Duodenal mucosa (tissue), 2 donors: ENCODE data around the gene MYO15A.
A peak's percentile ranks its signal among the peaks of the same experiment; 100 is the strongest.

Experiments used
- H3K27ac ChIP-seq: one replicate; pipeline ENCODE4 v1.7.0; 2013; ENCODE audit warnings: low read depth, low read length
- H3K27me3 ChIP-seq, 2 donors: one replicate each; pipeline ENCODE4 v1.7.0; 2013; ENCODE audit warnings: low read length in 2 of 2, control low read depth in 1 of 2; ENCODE audit not compliant: insufficient read depth in 2 of 2, control insufficient read depth in 1 of 2
- H3K36me3 ChIP-seq, 2 donors: one replicate each; pipeline ENCODE4 v1.7.0; 2013; ENCODE audit warnings: low read length in 2 of 2, control low read depth in 1 of 2; ENCODE audit not compliant: insufficient read depth in 2 of 2, control insufficient read depth in 1 of 2
- H3K4me1 ChIP-seq, 2 donors: one replicate each; pipeline ENCODE4 v1.7.0; 2013; ENCODE audit warnings: low read length in 2 of 2, control low read depth in 1 of 2; ENCODE audit not compliant: insufficient read depth in 2 of 2, control insufficient read depth in 1 of 2
- H3K4me3 ChIP-seq, 2 donors: one replicate each; pipeline ENCODE4 v1.7.0; 2013; ENCODE audit warnings: low read length in 2 of 2, low read depth in 1 of 2
- H3K9ac ChIP-seq, 2 donors: one replicate each; pipeline ENCODE4 v1.7.0; 2013; ENCODE audit warnings: low read length in 2 of 2, low read depth in 1 of 2
- H3K9me3 ChIP-seq, 2 donors: one replicate each; pipeline ENCODE4 v1.7.0; 2013; ENCODE audit warnings: low read length in 2 of 2, control low read depth in 1 of 2; ENCODE audit not compliant: control insufficient read depth in 1 of 2

MYO15A gene

DNA sequence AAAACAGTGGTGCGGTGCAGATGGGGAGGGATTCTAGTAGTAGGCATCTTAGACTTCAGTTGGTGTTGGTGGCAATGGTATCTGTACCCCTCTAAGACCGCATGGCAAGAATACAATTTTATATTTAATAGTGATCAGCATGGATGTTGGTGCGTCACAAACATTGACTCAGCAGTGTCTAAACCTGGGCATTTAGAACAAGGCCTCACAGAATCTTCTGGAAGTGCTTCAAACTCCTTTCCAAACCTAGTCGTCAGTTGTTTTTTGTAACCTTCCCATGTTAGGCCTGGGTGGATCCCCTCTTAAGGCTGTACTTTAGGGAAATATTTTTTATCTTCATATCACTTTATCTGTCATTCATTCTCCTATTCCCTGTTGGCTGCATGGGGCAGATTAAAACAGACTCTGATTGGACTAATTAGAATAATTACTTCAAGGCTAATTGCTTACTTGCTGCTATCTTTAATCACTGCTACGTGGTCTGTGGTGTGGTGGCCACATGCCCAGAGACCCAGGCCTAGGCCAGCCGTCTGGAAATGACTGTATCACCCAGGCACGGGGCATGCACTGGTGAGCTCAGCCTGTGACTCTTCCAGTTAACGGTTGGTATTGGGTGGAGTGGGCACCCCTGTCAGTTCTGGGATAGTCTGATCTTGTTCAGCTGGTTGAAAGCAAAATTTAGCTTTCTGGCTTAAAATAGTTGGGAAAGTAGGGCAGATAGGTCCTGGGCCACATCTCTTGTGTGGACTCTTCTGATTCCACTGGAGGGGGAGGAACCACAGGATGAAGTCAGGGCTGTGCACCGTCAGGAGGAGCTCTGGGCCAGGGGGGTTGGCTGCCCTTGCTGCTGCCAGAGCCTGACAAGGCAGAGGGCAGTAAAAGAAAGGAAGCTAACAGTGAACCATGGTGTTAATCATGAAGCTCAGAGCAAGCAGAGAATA, 79.5 kb downstream of the MYO15A start:
- Histone ChIP-seq H3K4me3 (peak overlapping the region; percentile 66 to 96), H3K9me3 (no peaks in the 10 kb centered on the region), H3K27ac (no peak overlapping the region), H3K9ac (peak overlapping the region; percentile 3 to 90), H3K36me3 (peaks cover 5 to 13% of the 10 kb centered on the region in 2 donors), H3K27me3 (no peaks in the 10 kb centered on the region), H3K4me1 (peaks cover 58 to 71% of the 10 kb centered on the region in 2 donors)

DNA sequence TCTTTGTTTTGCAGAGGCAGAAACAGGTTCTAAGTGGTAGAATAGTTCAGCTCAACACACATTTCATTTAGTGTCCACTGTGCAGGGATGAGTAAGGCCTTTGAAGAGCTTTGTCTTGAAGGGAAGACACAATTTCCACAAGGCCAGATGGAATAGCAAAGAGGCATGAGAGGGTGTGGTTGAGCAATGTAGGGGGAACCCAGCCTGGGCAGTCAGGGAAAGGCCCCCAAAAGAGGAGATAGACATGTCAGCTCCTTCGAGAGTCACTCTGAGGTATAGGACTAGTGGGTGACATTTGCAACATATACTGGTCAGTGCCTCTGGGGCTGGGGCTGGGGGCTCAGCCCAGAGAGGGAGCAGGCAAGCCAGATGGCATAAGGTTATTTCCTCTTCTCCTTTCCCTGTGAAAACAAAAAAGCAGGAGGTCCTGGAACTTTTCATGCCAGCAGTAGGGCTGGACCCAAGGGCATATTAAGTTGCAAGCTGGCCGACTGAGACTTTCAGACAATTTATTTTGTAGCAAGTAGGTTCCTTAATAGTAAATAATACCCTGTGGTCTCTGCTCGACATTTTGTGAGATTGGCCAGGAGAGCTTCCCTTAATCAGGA, 82.2 kb downstream of the MYO15A start:
- H3K36me3 ChIP-seq: peaks cover 16 to 31% of the 10 kb centered on the region in 2 donors
- H3K9ac ChIP-seq: no peak overlapping the region
- peak overlapping the region in 1 of 2 donors; percentile 30 for H3K4me3 ChIP-seq
- H3K4me1 ChIP-seq: peaks cover 54 to 58% of the 10 kb centered on the region in 2 donors
- no peaks in the 10 kb centered on the region for H3K9me3 ChIP-seq
- no peaks in the 10 kb centered on the region for H3K27me3 ChIP-seq
- H3K27ac ChIP-seq: no peak overlapping the region

DNA sequence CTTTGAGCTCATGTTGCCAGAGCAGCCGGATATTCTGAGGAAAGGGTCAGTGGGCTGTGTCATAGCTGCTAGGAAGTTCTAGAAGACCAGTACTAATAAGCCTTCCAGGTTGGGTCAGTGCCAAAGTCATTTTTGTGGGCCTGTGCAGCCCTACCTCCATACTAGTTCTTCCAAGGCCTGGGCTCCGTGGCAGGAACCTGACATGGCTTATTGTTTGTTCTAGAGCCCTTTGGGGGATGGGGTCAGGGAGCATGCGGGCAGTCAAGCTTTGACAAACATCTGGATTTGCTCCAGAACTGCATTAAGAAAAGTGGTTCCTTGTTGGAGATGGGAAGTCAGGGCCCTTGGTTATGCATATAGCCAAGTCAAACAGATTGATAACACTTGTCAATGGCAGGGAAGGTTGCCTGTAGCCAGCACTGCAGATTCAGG, 82.7 kb downstream of the MYO15A start:
- no peaks in the 10 kb centered on the region for H3K9me3 ChIP-seq
- H3K4me1 ChIP-seq: peaks cover 49 to 53% of the 10 kb centered on the region in 2 donors
- no peaks in the 10 kb centered on the region for H3K27me3 ChIP-seq
- H3K4me3 ChIP-seq: no peak overlapping the region
- H3K27ac ChIP-seq: no peak overlapping the region
- peaks cover 16 to 36% of the 10 kb centered on the region in 2 donors for H3K36me3 ChIP-seq
- H3K9ac ChIP-seq: no peak overlapping the region

DNA sequence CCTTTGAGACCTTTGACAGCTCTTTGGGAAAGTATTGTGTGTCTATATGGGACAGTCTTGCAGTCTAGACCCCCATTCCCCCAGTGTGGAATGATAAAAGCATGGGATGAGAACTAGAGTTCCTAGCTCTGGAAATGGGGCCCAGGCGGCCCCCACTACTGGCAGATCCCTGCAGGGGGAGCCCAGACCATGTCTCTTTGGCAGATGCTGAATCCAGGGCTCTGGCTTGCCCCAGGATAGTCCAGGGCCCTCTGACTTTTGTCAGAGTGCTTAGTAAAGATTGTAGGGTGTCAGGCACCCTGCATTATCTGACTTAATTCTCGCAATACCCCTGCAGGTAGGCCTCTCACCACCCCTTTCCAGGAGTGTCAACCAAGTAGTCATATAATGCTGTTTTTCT, 83.4 kb downstream of the MYO15A start:
- Histone ChIP-seq H3K36me3 (peaks cover 18 to 43% of the 10 kb centered on the region in 2 donors), H3K9me3 (no peaks in the 10 kb centered on the region), H3K9ac (no peak overlapping the region), H3K27me3 (no peaks in the 10 kb centered on the region), H3K27ac (no peak overlapping the region), H3K4me3 (no peak overlapping the region), H3K4me1 (peaks cover 42 to 46% of the 10 kb centered on the region in 2 donors)

DNA sequence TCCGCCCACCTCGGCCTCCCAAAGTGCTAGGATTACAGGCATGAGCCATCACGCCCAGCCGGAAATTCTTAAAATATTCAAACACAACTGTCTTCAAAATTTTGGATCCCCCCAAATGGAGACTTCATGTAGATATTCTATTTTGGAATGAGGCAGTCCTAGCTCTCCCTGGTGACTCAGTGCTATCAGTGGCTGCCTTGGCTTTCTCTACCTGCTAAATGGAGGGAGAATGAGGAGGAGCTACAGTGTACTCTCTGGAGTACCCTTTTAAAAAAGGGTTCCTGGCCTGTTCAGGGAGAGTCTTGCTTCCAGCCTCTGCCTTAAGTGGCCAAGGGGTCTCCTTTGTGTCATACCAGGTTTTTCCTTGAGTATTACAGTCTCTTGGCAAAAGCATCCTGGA, 85.8 kb downstream of the MYO15A start:
- Histone ChIP-seq H3K9ac (no peak overlapping the region), H3K27me3 (no peaks in the 10 kb centered on the region), H3K27ac (no peak overlapping the region), H3K4me1 (peaks cover 30% of the 10 kb centered on the region in 2 donors), H3K36me3 (peaks cover 30 to 61% of the 10 kb centered on the region in 2 donors), H3K9me3 (no peaks in the 10 kb centered on the region), H3K4me3 (no peak overlapping the region)

DNA sequence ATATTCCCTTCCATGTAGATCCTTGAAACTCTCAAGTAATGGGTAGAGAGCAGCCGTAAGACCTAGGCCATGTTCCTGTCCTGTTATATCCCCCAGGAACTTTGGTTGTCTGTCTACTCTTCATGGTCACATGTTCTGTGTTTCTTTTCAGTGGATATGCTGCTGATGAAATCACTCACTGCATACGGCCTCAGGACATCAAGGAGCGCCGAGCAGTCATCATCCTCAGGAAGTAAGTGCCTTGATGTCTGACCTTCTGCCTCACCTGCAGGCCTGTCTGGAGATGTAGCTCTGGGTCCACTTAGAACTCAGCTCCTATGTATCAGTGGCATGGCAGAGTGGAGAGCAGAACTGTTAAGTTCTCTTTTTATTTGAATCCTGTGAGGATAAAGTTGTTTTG, 86.2 kb downstream of the MYO15A start:
- no peaks in the 10 kb centered on the region for H3K9me3 ChIP-seq
- peaks cover 30 to 61% of the 10 kb centered on the region in 2 donors for H3K36me3 ChIP-seq
- no peak overlapping the region for H3K4me3 ChIP-seq
- H3K9ac ChIP-seq: no peak overlapping the region
- no peaks in the 10 kb centered on the region for H3K27me3 ChIP-seq
- no peak overlapping the region for H3K27ac ChIP-seq
- H3K4me1 ChIP-seq: peaks cover 26% of the 10 kb centered on the region in 2 donors

DNA sequence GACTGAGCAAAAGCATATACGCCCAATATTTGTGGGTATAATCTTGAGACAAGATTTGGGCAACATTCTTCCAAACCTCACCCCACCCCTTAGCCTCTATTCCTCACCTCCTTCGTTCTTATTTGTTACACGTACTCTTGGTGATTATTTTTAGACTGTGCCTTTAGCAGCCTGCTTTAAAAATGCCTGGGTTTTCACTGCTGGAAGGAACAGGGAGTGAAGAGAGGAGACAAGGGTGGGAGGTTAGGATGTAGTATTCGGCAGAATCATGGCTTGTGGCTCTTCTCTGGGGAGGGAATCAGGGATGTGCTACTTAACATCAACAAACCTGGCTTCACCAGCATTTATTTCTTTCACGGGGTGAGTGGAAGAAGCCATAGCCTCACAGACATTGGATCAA, 86.7 kb downstream of the MYO15A start:
- Histone ChIP-seq H3K27ac (no peak overlapping the region), H3K4me1 (peaks cover 22% of the 10 kb centered on the region in 2 donors), H3K9ac (no peak overlapping the region), H3K27me3 (no peaks in the 10 kb centered on the region), H3K9me3 (no peaks in the 10 kb centered on the region), H3K36me3 (peaks cover 32 to 60% of the 10 kb centered on the region in 2 donors), H3K4me3 (no peak overlapping the region)

DNA sequence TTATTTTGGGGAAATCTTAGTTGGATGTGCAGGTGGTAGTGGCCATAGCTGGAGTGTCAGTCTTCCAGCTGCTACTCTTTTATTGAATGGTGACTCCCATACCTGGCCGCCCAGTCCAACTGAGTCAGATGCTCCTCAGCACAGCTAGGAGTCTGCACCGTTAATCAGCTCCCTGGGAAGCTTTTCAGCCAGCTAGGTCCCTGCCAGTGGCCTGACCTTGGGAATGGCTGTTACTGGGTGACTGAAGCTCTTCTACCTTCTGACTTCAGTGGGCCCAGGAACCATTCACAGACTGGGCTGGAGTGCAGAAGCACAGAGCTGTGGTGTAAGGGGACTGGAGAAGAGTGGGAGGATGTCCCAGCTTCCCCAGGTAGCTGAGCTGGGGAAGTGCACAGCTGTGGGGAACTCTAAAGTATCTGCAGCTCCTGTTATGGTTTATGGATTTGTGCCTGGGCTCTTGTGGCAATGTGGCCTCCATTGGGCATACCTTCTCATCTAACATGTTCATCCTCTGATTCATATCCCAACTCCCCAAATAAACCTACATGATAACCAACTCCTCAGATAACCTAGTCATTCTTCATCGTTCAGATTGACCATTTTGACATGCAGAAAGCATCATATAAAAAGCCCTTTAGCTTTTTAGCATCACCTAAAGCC, 89.1 kb downstream of the MYO15A start:
- H3K36me3 ChIP-seq: peaks cover 30 to 77% of the 10 kb centered on the region in 2 donors

DNA sequence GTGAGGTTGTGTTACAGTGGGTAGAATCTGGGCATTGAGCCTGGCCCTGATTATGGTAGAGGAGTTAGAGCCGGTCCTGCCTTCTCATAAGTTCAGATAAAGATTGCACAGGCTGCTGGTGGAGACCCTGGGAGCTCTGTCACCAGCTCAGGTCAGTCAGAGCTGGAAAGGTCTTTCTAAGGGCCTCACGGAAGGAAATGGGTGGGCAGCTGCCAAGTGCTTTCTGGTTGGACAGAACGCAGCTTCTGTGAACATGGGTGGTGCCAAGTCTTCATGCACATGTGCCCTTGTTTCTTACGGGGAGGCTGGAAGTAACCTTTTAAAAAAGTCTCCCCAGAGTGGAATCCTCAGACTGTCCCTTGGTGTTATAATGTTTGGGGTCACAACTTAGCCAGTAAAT, 90.0 kb downstream of the MYO15A start:
- H3K27ac ChIP-seq: no peak overlapping the region
- peaks cover 30 to 81% of the 10 kb centered on the region in 2 donors for H3K36me3 ChIP-seq
- peaks cover 5 to 9% of the 10 kb centered on the region in 2 donors for H3K4me1 ChIP-seq
- no peak overlapping the region for H3K9ac ChIP-seq
- no peaks in the 10 kb centered on the region for H3K9me3 ChIP-seq
- no peaks in the 10 kb centered on the region for H3K27me3 ChIP-seq
- no peak overlapping the region for H3K4me3 ChIP-seq

More for the DNA sequence above, 89.1 kb downstream of the MYO15A start:
- Histone ChIP-seq H3K4me1 (peaks cover 5% of the 10 kb centered on the region in 2 donors), H3K4me3 (no peak overlapping the region), H3K9me3 (no peaks in the 10 kb centered on the region), H3K27ac (no peak overlapping the region), H3K9ac (no peak overlapping the region), H3K27me3 (no peaks in the 10 kb centered on the region)

DNA sequence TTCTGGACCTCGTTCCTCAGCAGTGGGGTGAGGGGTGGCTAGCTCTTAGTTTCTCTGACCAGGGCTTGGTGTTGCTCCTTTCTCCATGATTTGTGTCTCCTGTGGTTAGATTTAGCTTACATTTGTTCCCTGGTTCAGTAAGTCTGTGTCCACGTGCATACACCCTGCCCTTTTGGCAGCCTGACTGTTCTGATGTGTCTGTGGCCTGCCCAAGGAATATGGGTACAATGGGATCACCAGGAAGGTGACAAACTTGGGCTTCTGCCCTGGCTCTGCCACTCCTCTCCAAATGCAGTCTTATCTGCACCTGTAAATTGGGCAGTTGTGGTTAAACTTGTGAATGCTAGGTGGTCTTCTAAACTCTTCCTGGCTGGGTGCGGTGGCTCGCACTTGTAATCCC, 92.6 kb downstream of the MYO15A start:
- H3K4me3 ChIP-seq: no peak overlapping the region
- no peaks in the 10 kb centered on the region for H3K27me3 ChIP-seq
- H3K4me1 ChIP-seq: peaks cover 5 to 9% of the 10 kb centered on the region in 2 donors
- no peak overlapping the region for H3K27ac ChIP-seq
- H3K36me3 ChIP-seq: peaks cover 28 to 80% of the 10 kb centered on the region in 2 donors
- no peak overlapping the region for H3K9ac ChIP-seq
- H3K9me3 ChIP-seq: no peaks in the 10 kb centered on the region
